Right lobe of liver (tissue), 4 donors: ENCODE data around the gene MEIKIN.

ENCODE experiments used
- POLR2A ChIP-seq: fragments of 450-650 bp; IDR thresholded peaks from one replicate; pipeline ENCODE4 v1.6.1; 2017; ENCODE audit warnings: antibody characterized with exemption, mild to moderate bottlenecking
- TF ChIP-seq, protein P1 (sequence below), 4 donors: fragments of 200-600 bp in 3 of 4; fragments of 450-650 bp in 1 of 4; IDR thresholded peaks; one replicate each; pipeline versions ENCODE4 v1.5.1 to v1.8.0; 2016 to 2022; ENCODE audit warnings: antibody characterized with exemption in 4 of 4, mild to moderate bottlenecking in 2 of 4
- donor health status: DM: no; HTN: no; CAD: no.
- donor health status: DM: no; HTN: no; CAD: no.
- donor health status: DM: no; HTN: yes; CAD: no.

DNA sequence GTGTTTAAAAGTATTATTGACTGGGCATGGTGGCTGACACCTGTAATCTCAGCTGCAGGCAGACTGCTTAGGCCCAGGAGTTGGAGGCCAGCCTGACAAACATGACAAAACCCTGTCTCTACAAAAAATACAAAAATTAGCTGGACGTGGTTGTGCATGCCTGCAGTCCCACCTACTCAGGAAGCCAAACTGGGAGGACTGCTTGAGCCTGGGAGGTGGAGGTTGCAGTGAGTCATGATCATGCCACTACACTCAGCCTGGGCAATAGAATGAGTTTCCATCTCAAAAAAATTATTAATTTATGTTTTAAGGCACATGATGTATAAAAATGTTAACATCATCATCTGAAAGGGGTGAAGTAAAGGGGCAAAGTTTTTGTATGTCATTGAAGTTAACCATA is 98.9 kb downstream of the MEIKIN start:
- TF ChIP-seq, protein P1, sequence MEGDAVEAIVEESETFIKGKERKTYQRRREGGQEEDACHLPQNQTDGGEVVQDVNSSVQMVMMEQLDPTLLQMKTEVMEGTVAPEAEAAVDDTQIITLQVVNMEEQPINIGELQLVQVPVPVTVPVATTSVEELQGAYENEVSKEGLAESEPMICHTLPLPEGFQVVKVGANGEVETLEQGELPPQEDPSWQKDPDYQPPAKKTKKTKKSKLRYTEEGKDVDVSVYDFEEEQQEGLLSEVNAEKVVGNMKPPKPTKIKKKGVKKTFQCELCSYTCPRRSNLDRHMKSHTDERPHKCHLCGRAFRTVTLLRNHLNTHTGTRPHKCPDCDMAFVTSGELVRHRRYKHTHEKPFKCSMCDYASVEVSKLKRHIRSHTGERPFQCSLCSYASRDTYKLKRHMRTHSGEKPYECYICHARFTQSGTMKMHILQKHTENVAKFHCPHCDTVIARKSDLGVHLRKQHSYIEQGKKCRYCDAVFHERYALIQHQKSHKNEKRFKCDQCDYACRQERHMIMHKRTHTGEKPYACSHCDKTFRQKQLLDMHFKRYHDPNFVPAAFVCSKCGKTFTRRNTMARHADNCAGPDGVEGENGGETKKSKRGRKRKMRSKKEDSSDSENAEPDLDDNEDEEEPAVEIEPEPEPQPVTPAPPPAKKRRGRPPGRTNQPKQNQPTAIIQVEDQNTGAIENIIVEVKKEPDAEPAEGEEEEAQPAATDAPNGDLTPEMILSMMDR (IDR thresholded peaks at IDR 0.05) = no peak
- TF ChIP-seq POLR2A = no peak
